NCI-H82 (cell line): ENCODE data around the gene PAN2.
"Not testable (repeated sequence)": the region's sequence is repeated elsewhere in the genome, so short reads cannot be mapped to it uniquely, and the experiment has no call there.

Experiments
- DNase-seq: peaks from one replicate; lab custom pipeline; 2025; lab: John Stamatoyannopoulos, UW

The PAN2 gene

DNA sequence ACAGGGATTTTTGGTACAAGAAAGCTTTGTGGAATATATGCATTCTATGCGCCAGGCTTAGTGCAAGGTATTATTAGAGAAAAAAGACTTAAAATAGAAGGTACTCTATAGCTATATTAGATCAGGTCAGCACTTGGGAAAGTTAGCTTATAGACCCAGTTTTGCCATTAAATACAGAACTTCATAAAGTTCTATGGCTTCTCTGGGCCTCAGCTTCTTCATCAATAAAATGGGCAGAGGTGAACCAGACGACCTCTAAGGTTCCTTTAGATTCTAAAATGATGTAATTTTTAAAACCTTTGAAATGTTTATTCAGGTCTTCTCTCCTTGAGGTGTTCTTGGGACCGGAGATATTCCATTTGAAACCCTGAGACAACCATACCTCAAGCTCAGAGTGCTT is 25.1 kb downstream of the PAN2 start:
- no peak for DNase-seq

DNA sequence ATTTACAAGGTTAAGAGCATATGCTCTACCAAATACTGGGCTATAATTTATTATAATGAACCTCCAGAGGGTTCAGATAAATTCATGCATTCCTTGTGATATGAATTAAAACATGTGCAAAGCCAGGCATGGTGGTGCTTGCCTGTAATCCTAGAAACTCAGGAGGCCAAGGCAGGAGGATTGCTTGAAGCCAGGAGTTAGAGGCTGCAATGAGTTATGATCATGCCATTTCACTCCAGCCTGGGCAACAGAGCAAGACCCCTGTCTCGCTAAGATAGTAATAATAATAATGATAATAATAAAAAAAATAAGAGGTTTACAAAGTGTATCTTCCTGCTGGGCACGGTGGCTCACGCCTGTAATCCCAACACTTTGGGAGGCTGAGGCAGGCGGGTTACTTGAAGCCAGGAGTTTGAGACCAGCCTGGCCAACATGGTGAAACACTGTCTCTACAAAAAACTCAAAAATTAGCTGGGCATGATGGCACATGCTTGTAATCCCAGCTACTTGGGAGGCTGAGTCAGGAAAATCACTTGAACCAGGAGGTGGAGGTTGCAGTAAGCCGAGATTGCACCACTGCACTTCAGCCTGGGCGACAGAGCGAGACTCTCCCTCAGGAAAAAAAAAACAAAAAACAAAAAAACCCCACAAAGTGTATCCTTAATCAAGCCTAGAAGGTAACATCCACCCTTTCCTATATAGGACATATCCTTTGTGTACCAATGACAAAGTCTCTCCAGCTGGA is 26.4 kb downstream of the PAN2 start:
- no peak for DNase-seq

DNA sequence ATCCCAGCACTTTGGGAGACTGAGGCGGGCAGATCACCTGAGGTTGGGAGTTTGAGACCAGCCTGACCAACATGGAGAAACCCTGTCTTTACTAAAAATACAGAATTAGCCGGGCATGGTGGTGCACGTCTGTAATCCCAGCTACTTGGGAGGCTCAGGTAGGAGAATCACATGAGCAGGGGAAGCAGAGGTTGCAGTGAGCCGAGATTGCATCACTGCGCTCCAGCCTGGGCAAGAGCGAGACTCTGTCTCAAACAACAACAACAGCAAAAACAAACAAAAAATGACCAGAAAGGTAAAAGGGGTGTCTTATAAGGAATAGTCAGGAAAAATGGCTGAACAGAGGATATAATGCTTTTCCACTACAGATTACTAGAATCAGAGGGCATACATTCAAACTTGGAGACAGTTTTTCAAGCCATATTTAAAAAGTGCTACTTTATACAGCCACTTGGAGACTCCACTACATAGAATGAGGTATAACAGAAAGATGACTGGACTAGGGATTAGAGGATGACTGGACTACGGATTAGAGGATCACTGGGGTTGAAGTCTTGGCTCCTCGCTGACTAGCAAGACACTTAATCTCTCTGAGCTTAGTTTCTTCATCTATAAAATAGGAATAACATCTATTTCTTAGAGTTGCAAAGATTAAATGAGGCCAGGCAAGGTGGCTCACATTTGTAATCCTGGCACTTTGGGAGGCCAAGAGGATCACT is 28.8 kb downstream of the PAN2 start:
- DNase-seq, result peak; percentile 38

DNA sequence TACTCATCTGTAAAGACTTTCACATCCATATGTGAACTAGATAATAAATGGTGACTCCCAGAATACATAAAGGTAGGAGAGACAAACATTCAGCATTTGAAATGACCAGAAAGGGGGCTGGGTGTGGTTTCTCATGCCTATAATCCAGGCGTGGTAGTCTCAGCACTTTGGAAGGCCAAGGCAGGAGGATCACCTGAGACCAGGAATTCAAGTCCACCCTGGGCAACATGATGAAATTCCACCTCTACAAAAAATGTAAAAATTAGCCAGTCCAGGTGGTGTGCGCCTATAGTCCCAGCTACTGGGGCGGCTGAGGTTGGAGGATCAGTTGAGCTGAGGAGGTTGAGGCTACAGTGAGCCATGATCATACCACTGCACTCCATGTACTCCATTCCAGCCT is 29.5 kb downstream of the PAN2 start:
- no peak for DNase-seq

DNA sequence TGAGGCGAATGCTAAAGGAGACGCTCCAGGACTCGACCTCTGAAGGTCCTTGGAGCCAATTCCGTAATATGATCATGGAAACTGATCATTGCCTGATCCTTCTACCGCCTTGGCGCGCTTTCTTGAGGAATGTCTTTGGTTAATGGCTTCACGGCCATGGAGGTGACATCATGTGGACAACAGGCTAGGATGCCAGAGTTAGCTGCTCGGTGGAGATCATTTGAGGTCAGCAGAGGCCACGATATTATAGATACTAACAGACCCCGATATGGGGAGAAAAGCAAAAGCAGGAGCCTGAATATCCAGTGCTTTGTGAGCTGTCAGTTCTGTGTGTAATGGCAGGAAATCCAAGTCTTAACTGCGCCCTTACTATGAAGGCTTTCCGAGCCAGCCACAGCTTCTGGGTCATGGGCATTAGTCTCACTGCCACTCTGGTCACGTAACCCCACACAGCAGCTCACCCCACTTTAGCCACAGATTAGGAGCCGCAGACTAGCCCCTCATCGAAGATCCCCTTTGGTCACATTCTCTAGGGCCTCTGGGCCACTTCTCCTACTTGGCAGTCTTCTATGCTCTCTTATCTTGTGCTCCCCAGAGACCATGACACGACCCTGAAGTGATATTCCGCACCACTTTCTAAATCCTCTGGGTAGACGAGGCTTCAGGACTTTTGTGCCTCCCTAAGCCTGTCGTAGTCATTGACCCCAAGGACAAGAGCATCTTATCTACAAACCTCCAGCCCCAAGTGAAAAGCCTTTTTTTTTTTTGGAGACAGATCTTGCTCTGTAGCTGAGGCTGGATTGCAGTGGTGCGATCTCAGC is 32.9 kb downstream of the PAN2 start:
- DNase-seq, result peak; percentile 43

DNA sequence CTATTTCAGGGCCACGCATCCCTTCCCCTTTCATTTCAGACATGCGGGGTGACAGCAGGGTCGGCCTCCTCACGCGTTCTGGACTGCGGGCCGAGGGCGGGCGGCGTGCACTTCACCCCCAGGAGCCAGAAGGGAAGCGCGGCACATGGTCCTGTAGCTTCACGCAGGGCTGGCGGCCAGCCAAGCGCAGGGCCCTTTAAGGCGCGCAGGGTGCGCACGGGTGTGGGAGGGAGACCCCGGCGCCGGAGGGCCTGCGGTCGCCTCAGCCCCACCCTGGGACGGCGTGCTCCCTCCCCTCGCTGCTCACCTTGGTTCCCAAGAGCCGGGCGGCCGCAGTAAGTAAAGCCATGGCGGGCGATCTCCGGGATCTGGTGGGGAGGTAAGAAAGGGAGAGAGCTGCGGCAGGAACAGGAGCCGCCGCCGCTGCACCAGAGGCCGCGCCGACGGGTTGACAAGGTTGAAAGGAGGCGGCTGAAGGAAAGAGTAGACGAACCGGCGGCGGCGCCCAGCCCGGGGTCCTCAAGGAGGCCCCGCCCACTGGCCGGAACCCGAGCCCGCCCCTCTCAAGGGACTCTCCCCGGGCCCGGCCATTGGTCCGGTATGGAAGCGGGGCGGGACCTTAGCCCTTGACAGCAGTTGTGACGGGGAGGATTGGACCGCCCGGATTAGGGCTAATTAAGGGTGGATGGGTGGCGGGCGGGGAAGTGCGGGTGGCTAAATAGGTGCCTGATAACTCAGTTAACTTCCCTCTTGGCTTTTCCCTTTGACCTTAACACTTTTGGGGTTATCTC is 33.8 kb downstream of the PAN2 start, which contains the start of gene CS:
TSS of gene CS (minus strand) at position 478 of the 791 bp plus-strand sequence. CDS start at position 349, 129 bp downstream.
- peak; percentile 100 for DNase-seq

DNA sequence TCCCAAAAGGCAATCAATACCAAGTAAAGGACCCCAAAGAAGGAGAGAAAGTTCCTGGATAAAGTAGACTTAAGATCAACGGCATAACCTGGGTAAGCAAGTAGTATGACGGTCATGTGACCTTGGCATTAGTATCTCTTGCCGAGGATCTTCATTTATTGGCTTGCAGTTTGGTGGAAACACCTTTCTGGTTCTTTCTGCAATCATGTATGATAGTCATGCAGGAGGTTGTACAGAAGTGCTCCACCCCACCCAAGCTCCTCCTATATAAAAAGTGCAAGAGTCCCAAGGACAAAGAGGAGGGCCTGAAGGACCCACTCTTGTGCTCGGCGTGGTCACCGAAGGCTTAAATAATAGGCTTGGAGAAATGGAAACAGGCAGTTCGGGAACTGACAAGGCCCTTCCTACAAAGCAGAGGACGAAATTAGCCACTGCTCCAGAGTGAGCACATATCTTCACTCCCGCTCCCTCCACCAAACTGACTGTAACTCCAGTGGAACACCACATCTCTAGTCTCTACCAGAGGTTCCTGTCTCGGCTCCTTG is 34.4 kb downstream of the PAN2 start:
- peak; percentile 55 for DNase-seq

DNA sequence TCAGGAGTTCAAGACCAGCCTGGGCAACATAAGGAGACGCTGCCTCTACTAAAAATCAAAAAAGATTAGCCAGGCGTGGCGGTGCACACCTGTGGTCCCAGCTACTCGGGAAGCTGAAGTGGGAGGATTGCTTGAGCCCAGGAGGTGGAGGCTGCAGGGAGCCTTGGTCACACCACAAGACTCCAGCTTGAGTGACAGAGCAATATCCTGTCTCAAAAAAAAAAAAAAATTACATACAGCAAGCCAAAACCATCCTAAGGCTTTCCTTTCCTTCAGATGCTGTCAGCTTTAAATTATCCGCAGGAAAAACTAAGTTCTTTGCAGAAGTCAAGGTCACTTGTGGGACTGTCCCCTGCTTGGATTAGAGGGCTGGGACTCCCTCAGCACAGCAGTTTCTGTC is 35.0 kb downstream of the PAN2 start:
- DNase-seq, result no peak

DNA sequence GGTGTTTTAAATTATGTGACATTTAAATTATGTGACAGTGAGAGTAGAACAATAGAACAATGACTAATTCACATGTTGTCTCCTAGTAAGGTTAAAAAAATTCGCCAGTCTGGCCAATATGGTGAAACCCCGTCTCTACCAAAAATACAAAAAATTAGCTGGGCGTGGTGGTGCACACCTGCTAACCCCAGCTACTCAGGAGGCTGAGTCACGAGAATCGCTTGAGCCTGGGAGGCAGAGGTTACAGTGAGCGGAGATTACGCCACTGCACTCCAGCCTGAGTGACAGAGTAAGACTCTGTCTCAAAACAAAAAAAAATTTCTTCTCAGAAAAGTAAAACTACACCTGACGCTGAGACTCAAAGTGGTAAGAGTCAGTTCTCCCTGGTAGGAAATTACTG is 36.4 kb downstream of the PAN2 start:
- DNase-seq, result no peak

DNA sequence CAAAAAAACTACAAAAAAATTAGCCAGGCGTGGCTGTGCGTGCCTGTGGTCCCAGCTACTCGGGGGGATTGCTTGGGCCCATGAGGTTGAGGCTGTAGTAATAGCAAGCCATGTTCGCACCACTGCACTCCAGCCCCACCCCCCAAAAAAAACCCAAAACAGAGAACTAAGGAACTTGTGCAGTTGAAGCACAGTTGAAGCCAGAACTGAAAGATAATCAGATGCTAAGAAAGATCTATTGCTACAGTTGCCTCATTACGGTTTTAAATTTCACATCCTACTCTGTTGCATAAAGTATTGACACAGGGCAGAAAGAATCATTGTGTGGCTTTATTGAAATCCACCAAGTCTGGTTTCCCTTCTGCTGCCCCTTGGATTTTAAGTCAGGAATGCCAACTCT is 37.5 kb downstream of the PAN2 start:
- no peak for DNase-seq

DNA sequence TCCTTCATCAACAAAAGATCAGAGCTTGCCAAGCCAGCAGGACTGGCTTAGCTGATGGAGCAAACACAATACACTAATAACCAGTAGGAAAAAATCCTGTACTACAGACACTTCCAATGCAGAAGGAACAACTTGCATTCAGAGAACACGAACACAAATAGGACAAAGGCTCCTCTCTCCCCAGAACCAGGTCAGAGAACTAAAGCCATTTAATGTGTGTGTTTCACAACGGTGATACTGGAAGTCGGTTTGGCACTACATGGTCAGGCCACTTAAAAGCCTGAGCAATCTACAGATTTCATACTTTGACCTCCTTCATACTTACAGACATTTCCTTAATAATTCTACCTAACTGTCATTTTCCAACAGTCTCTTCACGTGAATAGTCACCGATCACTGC is 40.0 kb downstream of the PAN2 start:
- no peak for DNase-seq

DNA sequence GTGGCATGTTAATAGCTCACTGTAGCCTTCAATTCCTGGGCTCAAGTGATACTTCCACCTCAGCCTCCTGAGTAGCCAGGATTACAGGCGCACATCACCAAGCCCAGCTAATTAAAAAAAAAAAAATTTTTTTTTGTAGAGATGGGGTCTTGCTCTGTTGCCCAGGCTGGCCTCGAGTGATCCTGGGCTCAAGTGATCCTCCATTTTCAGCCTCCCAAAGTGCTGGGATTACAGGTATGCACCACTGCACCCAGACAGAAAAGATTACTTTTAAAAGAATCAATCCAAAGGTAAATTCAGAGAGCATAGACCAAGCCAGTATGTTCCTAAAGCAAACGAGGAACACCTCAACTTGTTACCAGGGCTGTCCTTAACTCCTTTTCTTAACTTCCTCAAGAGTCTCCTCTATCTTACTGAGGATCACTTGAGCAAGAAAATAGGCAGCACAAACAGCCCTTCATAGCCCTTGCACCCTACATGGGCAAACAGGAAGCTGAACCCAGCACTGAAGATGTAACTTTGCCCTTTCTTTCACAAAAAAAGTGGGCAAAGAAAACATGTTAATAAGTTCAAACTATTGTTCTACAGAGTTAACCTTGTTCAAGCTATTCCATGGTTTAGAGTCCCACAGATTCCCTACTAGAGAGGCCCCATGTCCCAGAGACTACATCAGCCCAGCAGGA is 45.0 kb downstream of the PAN2 start:
- DNase-seq, result no peak

DNA sequence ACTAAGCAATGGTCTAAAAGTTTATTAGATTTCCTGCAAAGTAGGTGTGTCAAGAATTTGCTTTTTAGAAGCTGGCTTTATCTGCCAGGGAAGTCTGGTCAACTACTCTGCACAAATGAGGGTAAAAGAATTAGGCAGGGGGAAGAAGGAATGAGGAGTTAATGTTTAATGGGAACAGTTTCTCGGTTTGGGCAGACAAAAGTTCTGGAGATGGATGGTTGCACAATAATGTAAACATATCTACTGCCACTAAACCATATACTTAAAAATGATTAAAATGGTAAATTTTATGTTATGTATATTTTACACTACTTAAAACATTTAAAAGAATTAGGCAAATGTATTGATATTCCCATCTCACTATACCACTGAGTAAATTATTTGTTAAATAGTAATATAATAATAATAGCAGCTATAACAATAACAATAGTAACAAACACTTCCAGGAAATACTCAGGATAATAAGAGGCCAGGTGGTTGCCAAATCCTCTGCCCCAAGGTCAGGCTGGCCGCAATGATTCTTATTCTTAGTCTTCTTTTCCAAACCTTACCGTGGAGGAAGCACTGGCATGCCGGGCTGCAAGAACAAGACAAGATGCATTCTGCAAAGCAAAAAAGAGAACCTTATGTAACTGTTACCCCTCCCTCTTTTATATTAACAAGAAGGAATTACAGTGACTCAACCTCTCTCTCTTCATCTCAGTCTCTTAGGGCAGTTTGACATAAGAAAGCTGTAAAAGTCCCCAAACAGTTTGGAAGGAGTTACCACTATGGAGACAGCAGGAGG is 47.6 kb downstream of the PAN2 start:
- no peak for DNase-seq

DNA sequence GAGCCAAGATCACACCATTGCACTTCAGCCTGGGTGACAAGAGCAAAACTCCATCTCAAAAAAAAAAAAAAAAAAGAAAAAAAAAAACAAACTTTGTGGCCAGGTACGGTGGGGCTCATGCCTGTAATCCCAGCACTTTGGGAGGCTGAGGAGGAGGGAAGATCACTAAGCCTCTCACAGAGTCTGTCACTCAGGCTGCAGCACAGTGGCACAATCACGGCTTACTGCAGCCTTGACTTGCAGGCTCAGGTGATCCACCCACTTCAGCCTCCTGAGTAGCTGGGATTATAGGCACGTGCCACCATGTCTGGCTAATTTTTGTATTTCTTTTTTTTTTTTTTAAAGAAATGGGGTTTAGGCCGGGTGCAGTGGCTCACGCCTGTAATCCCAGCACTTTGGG is 49.5 kb downstream of the PAN2 start:
- DNase-seq, result not testable (repeated sequence)

DNA sequence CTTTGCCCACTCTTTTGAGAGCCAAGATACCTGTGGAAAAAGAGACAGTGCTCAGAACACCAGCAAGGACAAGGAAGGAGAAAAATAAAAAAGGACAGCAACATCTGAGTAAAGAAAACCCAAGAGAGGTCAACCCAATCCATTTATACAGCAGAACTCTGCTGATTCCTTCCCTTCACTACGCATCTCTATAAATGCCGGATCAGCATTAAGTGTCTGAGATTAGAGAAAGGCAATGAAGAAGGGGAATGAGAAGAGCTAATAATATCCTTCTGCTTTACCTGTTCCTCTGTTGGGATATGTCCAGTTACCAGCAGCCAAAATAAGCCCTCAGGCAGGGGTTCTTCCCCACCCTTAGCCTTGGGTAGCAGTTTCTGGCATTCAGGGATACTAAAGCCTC is 51.2 kb downstream of the PAN2 start:
- no peak for DNase-seq

DNA sequence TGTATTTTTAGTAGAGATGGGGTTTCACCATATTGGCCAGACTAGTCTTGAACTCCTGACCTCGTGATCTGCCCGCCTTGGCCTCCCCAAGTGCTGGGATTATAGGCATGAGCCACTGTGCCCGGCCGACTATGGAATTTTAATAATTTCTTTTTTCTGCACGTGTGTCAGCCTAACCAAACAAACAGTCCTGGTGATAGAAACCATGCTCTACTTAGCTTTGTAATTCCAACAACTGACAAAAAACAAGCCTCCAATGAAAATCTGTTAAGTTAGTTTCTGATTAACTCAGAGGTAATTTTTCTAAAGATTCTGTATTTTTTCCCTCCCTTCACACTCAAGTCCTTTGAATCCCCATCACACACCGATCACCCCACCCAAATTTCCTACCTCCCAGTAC is 51.8 kb downstream of the PAN2 start:
- DNase-seq, result no peak

DNA sequence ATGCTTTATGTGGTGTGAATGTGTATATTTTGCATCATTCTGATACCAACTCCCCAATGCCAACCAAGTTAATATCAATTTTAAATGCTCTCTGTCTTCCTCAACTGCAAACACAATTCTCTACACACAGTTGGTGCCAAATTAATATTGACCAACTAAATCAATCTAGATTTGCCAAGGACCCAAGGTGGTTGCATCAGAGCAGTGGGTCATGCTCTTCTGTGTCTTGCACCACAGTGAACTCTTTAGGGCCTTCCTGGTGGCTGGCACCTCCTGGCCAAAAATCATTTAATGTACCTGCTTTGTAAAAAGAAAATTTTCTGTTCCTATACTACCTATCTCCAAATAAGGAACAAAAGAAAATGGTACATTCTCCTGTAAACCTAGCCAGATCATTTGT is 53.0 kb downstream of the PAN2 start:
- DNase-seq, result no peak

DNA sequence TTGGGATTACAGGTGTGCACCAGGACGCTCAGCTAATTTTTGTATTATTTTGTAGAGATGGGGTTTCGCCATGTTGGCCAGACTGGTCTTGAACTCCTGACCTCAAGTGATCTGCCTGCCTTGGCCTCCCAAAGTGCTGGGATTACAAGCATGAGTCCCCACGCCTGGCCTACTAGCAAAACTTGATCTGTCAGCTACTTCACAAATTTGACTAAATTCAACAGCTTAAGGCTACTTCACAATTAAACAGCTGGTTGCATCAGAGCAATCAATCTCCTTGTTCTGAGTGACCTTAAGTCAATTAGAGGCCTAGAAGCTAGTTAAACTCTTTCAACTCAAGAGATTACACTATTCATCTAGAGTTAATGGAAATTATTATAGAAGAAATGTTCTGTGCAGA is 54.9 kb downstream of the PAN2 start:
- peak; percentile 95 for DNase-seq

DNA sequence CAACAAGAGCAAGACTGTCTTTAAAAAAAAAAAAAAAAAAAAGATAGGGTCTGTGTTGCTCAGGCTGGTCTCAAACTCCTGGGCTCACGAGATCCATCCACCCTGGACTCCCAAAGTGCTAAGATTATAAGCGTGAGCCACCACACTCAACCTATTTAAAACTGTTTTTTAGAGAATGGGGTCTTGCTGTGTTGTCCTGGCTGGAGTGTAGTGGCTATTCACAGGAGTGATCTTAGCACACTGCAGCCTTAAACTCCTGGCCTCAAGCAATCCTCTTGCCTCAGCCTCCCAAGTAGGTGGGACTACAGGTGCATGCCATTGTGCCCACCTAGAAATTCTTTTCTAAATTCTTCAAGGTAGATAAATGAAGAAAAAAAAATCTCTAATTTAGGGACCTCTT is 59.5 kb downstream of the PAN2 start:
- DNase-seq, result no peak

DNA sequence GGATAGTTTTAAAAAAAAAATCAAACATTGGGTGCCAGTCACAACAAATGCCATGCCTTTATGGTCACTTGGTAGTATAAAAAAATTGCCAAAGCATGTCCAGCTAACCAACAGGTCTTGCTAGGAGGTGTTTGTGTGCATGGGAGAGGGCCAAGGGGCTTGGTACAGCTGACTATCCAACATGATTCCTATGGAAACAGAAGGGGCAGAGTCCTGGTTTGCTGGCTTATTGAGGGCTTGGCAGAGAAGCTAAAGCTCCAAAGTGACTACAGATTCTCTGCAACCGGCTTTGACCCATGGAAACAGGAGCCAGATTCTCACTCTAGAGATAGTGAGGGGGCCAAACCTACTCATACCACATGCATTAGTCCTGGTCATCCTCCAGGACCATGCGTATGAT is 61.3 kb downstream of the PAN2 start:
- DNase-seq, result not testable (repeated sequence)
